HG03342 (cell line): ENCODE results near the gene GPRC5A.

Experiments used
- ATAC-seq: cut with Tn5 transposase; IDR thresholded peaks from one replicate; pipeline ENCODE4 v1.9.1; 2021; ENCODE audit warnings: mild to moderate bottlenecking, moderate library complexity; ENCODE audit not compliant: unreplicated experiment

GPRC5A gene

DNA sequence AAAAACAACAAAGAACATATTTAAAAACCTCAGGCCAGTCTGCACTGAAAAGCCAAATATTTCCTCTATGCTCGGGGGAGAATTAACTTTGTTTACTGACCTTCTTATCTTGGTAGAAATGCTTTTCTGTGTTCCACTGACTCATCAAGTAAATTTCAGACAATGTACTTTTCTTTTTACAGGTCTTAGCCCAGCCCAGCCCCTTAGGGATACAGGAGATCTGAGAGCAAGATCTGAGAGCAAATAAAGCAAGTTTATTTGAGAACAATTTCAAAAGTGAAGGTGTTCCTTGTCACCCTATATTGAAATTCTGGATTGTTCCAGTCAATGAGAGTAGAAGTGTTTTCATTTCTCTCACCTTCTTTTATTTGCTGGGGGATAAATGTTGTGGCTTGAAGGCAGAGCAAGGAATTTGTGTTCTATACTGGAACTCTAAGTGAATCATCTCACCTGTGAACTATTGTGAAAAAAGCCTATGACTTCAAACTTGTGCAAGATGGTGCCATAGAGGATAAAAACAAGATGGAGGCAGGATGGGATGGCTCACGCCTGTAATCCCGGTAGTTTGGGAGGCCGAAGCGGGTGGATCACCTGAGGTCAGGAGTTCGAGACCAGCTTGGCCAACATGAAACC, 7.9 kb upstream of the GPRC5A start:
- ATAC-seq = no peak

DNA sequence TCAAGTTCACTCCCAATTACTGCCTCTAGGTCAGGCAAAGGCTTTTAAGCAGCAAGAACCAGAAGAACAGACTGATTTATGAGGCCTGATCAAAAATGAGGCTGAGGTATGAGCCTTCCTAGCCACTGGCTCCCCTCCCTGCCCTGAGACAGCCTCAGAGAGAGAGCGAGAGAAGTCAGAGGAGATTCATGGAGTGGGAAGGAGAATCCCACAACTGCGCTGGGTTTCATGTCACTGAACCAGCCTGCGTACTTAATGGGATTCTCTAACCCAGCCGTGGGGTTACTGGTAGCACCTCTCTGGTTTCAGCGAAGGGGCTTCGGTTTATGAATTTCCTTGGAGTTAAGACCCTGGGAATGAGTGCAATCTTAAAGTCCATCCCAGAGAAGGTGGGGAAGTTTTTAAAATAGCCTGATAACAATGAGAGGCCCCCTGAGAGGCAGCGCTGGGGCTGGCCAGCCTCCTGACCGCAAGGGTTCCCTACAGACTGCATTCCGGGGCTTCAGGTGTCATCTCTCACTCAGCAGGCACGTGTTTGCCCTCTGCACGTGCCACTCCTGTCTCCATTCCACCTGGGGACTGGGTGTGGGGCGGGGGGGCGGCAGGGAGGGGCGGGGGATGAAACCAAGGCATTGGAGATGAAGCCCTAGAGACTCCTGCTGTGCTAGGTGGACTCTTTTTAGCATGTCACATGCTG, 6.1 kb upstream of the GPRC5A start:
- ATAC-seq = no peak

DNA sequence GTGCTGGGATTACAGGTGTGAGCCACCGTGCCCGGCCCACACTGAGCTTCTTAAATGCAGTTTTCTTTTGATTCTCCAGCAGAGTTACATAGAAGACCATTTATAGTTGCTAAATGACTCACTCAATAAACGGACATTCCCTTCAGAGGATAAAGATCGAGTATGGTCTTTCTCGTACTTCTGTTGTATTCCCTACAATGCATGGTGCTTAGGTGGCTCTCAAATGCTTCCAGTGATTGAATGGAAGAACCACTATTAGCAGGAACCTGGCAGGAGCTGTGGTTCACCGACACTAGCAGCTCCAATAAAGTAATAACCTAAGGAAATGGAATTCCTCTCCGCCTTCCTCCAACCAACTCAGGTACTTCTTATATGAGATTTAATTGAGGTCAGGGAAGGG, 3.9 kb upstream of the GPRC5A start:
- ATAC-seq = no peak

DNA sequence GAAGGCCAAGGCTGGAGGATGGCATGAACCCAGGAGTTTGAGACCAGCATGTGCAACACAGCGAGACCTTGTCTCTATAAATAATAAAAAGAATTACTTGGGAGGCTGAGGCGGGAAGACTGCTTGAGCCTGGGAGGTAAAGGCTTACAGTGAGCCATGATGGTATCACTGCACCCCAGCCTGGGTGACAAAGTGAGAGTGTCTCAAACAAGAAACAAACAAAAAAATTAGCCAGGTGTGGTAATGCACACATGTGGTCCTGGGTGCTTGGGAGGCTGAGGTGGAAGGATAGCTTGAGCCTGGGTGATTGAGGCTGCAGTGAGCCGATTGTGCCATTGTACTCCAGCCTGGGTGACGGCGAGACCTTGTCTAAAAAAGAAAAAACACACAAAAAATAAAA, 1.7 kb upstream of the GPRC5A start:
- no peak for ATAC-seq

DNA sequence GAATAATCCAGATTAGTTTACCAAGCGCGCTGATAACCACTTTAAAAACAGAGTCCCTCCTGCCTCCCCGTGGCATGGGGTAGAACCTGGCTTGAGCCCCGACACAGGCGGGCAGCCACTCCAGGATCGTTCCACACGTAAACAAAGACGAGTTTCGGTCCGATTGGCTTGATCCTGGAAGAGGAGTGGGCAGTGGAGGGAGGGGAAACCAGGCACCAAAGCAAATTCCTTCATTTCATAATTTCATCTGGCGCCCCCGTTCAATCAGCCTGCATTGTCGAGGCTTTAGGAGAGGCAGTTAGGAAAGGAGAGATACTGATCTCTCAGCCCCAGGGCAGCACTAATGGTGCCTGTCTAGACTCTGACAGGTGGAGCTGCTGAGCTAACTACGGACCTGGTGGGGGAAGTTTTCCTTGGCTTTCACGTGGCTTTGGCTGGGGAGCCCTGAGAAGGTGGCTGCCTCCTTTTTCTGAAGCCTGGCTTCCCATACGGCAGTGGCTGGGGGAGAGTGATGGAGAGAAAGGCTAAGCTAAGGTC, 751 bp upstream of the GPRC5A start:
- no peak for ATAC-seq

DNA sequence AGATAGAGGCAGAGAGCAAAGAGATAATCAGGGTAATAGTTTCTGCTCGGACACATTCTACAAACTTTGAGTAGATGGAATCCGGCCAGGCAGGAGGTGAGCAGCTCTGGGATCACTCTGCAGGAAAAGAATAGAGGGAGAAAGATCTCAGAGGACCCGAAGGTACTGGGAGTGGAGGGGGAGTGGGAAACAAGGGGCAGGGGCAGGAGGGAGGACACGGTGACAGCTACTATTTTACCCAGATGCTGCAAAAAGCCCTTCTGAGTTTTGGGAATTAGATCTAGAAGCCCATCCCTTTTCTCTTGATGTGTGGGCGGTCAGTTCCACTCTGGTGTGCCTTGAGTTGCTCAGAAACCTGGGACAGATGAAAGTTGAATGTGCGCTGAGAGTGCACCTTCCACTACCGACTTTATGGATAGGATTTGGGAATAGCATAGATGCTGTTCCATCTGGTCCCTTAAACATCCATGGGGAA, 556 bp downstream of the GPRC5A start:
- no peak for ATAC-seq

DNA sequence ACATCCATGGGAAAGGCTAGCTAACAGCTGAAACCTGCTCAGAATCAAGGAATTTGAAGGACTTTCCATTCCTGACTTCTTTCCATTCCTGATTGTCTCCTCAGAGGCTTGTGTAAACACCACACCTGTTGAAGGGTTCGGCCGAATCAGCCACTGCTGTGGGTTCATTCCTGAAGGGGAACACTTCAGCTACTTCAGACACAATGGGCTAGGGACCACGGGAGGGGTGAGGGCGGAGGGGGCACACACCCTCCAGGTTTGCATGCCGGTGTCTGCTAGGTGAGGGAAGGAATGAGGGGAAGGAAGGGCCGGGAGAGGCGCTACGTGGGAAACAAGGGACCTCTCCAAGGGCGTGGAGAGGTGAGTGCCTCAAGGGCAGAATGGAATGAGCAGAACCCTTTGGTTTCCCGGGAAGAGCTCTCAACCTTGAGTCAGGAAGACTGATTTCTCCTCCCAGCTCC, 1.3 kb downstream of the GPRC5A start:
- no peak for ATAC-seq

DNA sequence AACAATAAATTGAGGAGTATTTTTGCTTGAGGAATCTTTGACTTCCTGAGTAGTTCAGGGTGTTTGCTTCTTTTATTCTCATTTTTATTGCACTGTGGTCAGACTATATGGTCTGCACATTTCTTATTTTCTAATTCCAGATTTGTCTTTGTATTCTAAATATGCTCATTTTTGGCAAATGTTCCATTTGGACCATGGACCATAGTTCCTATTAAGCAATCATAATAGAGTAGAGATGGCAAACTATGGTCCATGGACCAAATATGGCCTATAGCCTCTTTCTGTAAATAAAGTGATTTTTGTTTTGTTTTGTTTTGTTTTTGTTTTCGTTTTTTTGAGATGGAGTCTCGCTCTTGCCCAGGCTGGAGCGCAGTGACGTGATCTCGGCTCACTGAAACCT, 2.1 kb downstream of the GPRC5A start:
- ATAC-seq = no peak

DNA sequence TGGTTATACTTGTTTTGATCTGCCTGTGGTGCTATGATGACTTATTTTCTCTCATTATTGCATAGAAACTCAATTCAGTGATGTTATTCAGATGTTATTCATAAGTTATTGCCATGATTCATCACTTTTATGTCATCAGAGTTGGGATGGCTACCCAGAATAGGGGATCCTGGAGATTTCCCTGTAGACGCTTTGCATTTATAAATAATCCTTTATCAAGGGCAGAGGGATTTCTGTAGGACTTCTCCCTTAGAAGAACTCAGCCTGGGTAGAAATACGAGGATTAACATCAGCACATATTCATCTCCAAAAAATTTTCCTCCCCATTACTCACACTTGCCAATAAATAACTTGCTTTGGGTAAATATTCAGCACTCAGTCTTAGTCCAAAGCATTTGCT, 4.9 kb downstream of the GPRC5A start:
- ATAC-seq = no peak

DNA sequence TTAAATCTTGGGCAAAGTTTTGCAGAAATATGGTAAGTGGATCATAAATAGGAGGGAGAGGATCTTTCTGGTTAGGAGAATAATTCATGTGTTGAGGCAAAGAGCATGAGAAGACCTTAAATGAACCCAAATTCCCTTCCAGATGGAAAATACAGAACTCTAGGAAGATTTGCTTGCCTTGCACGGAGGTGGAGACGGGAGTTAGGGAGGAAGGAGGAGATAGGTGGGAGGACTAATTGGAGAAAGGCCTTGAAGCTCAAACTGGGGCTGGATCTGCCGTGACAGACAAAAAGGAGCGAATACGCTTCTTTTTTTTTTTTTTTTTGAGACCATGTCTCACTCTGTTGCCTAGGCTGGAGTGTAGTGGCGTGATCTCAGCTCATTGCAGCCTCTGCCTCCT, 5.9 kb downstream of the GPRC5A start:
- ATAC-seq = no peak

DNA sequence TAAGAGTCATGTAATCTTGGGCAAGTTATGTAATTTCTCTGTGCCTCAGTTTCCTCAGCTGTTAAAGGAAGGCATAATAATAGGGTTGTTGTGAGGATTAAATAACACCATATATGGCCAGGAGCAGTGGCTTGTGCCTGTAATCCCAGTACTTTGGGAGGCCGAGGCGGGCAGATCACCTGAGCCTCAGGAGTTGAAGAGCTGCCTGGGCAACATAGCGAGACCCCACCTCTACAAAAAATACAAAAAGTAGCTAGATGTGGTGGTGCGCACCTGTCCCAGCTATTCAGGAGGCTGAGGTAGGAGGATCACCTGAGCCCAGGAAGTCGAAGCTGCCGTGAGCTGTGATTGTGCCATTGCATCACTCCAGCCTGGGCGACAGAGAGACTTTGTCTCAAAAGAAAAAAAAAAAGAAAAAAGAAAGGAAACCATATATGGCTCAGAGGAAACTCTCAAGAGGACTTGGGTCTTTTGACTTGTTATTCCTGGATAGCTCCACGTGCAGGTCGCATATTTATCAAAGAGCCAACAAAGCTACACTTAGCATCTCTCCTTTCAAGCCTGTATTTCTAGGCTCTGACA, 6.9 kb downstream of the GPRC5A start:
- no peak for ATAC-seq

DNA sequence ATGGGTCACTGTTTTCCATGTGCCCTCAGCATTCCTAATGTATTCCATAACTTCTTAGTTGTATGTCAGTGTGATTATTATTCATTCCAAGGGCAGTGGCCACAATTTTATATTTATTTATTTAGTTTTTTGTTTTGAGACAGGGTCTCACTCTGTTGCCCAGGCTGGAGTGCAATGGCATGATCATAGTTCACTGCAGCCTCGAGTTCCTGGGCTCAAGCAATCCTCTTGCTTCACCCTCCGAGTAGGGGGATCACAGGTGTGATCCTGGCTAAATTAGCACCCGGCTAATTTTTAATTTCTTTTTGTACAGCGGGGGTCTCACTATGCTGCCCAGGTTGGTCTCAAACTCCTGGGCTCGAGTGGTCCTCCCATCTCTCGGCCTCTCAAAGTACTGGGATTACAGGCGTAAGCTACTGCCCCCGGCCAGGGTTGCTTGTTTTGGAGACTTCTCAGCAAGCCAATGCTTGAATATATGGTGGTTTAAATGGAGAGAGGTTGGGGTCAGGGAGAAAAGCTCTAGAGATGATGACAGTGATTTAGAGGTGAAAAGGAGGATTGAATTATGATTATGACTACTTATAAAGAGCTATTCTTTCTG, 7.6 kb downstream of the GPRC5A start:
- ATAC-seq = no peak

DNA sequence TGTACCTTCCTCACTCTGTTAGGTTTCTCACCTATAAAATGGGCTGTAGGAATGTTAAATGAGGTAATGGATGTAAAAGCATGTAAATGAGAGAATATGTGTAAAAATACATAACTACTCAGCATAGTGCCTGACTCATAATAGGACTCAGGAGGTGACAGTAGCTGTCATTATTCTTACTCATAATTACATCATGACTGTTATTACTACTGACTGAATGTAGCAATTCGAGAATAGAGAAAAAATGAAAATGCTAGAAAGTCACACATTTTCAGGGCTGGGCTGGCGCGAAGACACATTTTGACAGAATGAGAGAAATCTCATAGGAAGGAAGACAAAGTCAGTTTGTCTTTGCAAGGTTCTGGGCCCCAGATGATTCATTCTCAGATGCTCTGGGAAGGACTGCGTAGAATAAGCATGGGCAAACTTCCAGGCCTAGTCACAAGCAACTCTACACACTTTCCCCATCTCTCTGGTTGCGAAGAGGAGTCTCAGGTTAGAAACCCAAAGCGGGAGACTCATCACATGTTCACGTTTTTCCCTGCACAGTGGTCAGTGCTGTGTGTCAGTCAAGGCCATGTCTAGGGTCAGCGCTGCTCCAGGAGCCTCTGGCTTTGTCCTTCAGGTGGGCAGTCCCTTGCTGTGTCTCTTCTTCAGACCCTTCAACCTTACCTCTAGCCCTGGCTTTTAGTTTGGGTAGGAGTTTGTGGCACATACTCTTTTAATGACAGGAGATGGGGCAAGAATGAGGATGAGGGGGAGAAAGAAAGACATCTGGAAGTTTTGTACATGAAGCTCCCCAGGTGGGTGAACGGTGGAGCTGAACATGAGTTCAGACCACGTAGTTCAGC, 8.4 kb downstream of the GPRC5A start:
- ATAC-seq = peak; percentile 66

DNA sequence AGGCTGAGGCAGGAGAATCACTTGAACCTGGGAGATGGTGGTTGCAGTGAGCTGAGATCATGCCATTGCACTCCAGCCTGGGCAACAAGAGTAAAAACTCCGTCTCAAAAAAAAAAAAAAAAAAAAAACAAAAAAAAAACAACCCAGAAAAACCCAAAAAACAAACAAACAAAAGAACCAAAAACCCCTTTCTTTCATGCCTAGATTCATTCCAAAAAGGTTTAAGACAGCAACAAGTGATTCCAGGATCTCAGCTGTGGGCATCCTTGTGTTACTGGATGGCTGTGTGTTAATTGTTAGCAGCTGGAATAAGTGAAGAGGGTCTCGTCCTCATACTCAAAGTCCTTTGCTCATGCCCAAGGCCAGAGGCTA, 9.4 kb downstream of the GPRC5A start:
- no peak for ATAC-seq

DNA sequence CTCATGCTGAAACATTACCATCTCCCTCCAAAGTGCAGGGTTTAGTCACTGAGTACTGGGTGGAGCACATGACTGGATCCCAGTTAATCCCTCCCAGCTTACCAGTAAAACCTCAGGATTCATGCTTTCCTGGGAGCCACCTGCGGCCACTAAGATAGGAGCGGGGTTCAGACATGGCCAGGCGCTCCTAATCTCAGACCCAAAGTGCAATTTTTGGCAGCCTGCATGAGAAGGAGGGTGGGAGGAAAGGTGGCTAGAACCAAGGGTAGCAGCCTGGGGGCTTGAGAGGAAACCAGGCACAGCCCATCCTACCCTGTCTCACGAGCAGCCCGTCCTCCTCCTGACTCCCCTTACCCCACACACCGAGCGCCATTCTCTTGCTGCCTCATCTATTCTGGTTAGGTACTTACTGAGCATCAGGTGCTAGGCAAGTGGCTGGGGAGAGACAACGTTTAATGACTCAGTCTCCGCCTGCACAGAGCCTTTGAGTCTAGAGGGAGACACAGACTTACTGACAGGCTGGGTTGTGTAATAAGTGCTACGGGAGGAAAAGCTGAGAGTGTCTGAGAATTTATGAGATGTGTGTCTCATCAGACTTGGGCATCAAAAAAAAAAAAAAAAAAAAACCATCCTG, 9.9 kb downstream of the GPRC5A start:
- no peak for ATAC-seq

DNA sequence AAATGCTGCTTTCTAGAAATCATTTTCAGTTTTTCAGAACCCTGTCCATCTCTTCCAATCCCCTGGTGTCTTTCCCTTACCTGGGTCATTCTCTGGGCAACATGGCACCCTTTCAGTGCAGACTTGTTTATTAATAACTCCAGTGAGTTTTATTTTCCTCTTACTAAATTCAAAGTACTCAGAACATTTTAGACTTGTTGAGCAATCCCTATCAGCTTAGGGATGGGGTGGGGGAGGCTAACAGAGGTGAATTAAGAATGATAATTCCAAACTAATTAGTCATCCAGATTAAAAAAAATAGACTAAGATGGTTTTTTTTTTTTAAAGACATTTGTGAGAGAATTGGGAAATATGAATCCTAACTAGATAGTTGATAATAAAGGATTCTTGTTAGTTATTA, 10.7 kb downstream of the GPRC5A start:
- no peak for ATAC-seq

DNA sequence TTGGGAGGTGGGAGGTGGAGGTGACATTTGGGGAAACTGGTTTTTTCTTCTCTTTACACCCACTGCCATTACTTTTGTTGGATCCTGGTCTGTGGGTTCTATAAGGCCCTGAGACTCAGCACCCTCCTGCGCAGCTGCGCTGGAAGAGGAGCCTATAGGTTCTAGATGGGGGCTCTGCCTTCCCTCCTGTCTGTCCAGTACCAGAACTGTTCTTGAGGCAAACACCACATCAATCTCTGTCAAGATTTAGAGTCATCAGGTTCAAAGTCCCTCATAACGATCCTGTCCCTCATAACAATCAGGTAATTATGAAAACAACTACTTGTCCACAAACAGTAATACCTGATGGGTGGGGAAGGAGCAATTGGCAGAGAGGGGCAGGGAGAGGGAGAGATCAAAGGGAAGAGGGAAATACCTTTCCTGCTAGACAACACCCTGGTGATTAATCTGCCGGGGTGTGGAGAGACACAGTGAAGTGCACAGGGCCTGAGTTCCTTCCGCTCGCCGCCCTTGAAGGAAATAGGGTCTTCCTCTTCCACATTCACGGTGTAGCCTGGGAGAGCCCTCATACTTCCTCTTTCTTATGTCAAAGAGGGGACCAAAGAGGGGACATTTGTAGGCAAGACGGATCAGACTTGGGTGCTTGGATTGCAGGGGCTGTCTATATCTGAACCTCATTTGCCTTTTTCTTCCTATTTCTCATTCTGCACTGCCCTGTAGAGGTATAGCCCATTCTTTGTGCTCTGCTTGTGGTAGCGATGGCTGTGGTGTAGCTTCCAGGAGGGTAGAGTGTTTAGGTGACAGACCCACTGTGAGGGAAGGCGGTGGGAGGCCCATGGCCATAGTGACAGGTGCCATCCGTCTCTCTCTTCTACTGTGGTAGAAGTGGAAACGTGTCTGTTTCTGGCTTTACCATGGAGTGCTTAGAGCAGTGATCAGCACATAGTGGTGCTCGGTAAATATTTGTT, 12.6 kb downstream of the GPRC5A start:
- ATAC-seq = no peak

DNA sequence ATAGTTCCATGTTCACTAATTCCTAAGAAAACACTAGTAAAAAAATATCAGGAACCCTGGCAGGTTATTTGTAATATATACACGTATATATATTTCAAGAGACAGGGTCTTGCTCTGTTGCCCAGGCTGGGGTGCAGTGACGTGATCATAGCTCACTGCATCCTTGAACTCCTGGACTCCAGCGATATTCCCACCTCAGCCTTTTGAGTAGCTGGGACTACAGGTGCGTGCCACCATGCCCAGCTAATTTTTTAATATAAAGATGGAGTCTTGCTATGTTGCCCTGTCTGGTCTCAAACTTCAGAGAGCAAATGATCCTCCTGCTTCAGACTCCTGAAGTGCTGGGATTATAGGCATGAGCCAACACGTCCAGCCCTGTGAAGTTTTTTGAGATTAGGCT, 16.2 kb downstream of the GPRC5A start:
- no peak for ATAC-seq

DNA sequence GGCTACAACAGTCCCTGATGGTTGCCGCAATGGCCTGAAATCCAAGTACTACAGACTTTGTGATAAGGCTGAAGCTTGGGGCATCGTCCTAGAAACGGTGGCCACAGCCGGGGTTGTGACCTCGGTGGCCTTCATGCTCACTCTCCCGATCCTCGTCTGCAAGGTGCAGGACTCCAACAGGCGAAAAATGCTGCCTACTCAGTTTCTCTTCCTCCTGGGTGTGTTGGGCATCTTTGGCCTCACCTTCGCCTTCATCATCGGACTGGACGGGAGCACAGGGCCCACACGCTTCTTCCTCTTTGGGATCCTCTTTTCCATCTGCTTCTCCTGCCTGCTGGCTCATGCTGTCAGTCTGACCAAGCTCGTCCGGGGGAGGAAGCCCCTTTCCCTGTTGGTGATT, 16.9 kb downstream of the GPRC5A start:
- ATAC-seq = no peak
